Fibroblast of lung (primary cell): ENCODE data around the gene C1QTNF12. TPM values are rescaled to one million over a fixed set of nuclear protein-coding genes. Genes with fewer than 3 reads are reported as not detected.
A peak's percentile ranks its signal among the peaks of the same experiment; 100 is the strongest.

Experiments used
- DNase-seq, 2 donors: peaks; one replicate each; pipeline versions ENCODE4 v3.0.0 to v3.0.0-alpha.2; 2010; ENCODE audit warnings: low read depth in 2 of 2
- H2AFZ ChIP-seq: 2 replicates; pipeline ENCODE4 v1.5.1; 2012; ENCODE audit warnings: low read length, control low read depth, inconsistent platforms
- H3K27ac ChIP-seq: 2 replicates; pipeline ENCODE4 v1.5.1; 2011; ENCODE audit warnings: low read length, control low read depth; ENCODE audit not compliant: insufficient read depth
- H3K27me3 ChIP-seq: 2 replicates; pipeline ENCODE4 v1.5.1; 2011; ENCODE audit warnings: mild to moderate bottlenecking, low read length; ENCODE audit not compliant: control insufficient read depth, insufficient read depth
- H3K36me3 ChIP-seq: 2 replicates; pipeline ENCODE4 v1.5.1; 2011; ENCODE audit warnings: low read length; ENCODE audit not compliant: control insufficient read depth, insufficient read depth
- H3K4me1 ChIP-seq: 2 replicates; pipeline ENCODE4 v1.5.1; 2011; ENCODE audit warnings: low read length; ENCODE audit not compliant: control insufficient read depth, insufficient read depth; ENCODE audit errors: extremely low read depth
- H3K4me2 ChIP-seq: 2 replicates; pipeline ENCODE4 v1.5.1; 2011; ENCODE audit warnings: low read length, control low read depth; ENCODE audit not compliant: insufficient read depth; ENCODE audit errors: extremely low read depth
- H3K4me3 ChIP-seq, 4 experiments: fragments of 200-600 bp in 1 of 4; sonication (generic) in 1 of 4; replicated peaks in 1 of 4; 2 replicates each; pipeline ENCODE4 v1.5.1; 2011 to 2016; ENCODE audit warnings: low read length in 4 of 4, low read depth in 3 of 4, mild to moderate bottlenecking in 3 of 4, control low read depth in 2 of 4, inconsistent platforms in 1 of 4, mixed read lengths in 1 of 4; ENCODE audit not compliant: insufficient read depth in 1 of 4; ENCODE audit errors: control extremely low read depth in 1 of 4
- H3K79me2 ChIP-seq: 2 replicates; pipeline ENCODE4 v1.5.1; 2012; ENCODE audit warnings: mild to moderate bottlenecking, low read length, inconsistent platforms; ENCODE audit not compliant: control insufficient read depth, insufficient read depth
- H3K9ac ChIP-seq: 2 replicates; pipeline ENCODE4 v1.5.1; 2011; ENCODE audit warnings: mild to moderate bottlenecking, low read length, control low read depth; ENCODE audit not compliant: insufficient read depth
- H3K9me3 ChIP-seq: 2 replicates; pipeline ENCODE4 v1.5.1; 2012; ENCODE audit warnings: low read depth, low read length; ENCODE audit not compliant: control insufficient read depth, insufficient read depth
- H4K20me1 ChIP-seq: 2 replicates; pipeline ENCODE4 v1.5.1; 2011; ENCODE audit warnings: low read length; ENCODE audit not compliant: control insufficient read depth, insufficient read depth; ENCODE audit errors: extremely low read depth
- CTCF ChIP-seq, 2 donors: IDR thresholded peaks in 1 of 2; conservative IDR thresholded peaks in 1 of 2; 1 replicate in 1 of 2; 2 replicates in 1 of 2; pipeline ENCODE4 v1.5.1; 2011 to 2012; ENCODE audit warnings: low read length in 2 of 2, control low read depth in 1 of 2, inconsistent platforms in 1 of 2, low read depth in 1 of 2, mild to moderate bottlenecking in 1 of 2
- EZH2 ChIP-seq: IDR thresholded peaks from 2 replicates; pipeline ENCODE4 v1.5.1; 2012; ENCODE audit warnings: low read length, control low read depth, mild to moderate bottlenecking; ENCODE audit errors: missing control alignments
- polyA plus RNA-seq, 2 donors: library from polyadenylated mRNA; depleted of rRNA in 1 of 2; stranded (reverse) in 1 of 2; unstranded in 1 of 2; fragments of >200 nt; gene quantifications; 2 replicates each; pipeline ENCODE4 v1.2.1, GENCODE V29; 2011 to 2012; ENCODE audit warnings: missing spikeins in 1 of 2
- total RNA-seq: library from RNA; depleted of rRNA; stranded (reverse); fragments of >200 nt; gene quantifications from 2 replicates; pipeline ENCODE4 v1.2.1, GENCODE V29; 2014

C1QTNF12 gene
- total and polyA plus RNA-seq, 2 donors (not counting 1 experiment from before 2014, with no cell fraction given): 0.27 to 4.1 TPM

- Histone ChIP-seq H3K27me3 (no peaks in the 10 kb centered on the region), H3K9me3 (no peaks in the 10 kb centered on the region), H4K20me1 (no peaks in the 10 kb centered on the region), H3K36me3 (peaks cover 32% of the 10 kb centered on the region), H3K9ac (no peak overlapping the region), H3K4me1 (peaks cover 2% of the 10 kb centered on the region), H3K27ac (no peak overlapping the region), H3K79me2 (peaks cover 19% of the 10 kb centered on the region), H3K4me3 (no peak overlapping the region), H3K4me2 (no peak overlapping the region), H2AFZ (no peak overlapping the region)
- DNase-seq: no peak
- TF ChIP-seq CTCF (conservative IDR thresholded peaks at IDR 0.05 in 1 of 2, IDR thresholded peaks at IDR 0.05 in 1 of 2; ENCODE audit: low read depth in 1 of 2, low read length in 2 of 2) (no peak), EZH2 (no peak)
Observed at GRCh38 chr1:1255611-1256010, 9.1 kb upstream of the C1QTNF12 start.

GRCh38 chr1:1255078-1255477 is 8.6 kb upstream of the C1QTNF12 start:
- Histone ChIP-seq H3K4me1 (peaks cover 2% of the 10 kb centered on the region), H3K9me3 (no peaks in the 10 kb centered on the region), H3K4me2 (no peak overlapping the region), H3K27me3 (no peaks in the 10 kb centered on the region), H2AFZ (no peak overlapping the region), H3K4me3 (no peak overlapping the region), H3K9ac (no peak overlapping the region), H3K27ac (peak overlapping the region; percentile 38), H3K36me3 (peaks cover 32% of the 10 kb centered on the region), H3K79me2 (peaks cover 16% of the 10 kb centered on the region), H4K20me1 (no peaks in the 10 kb centered on the region)
- no peak for DNase-seq
- no peak for TF ChIP-seq EZH2
- TF ChIP-seq CTCF (conservative IDR thresholded peaks at IDR 0.05 in 1 of 2, IDR thresholded peaks at IDR 0.05 in 1 of 2; ENCODE audit: low read depth in 1 of 2, low read length in 2 of 2): no peak

GRCh38 chr1:1254667-1254998 is 8.1 kb upstream of the C1QTNF12 start:
- peaks cover 14% of the 10 kb centered on the region for H3K79me2 ChIP-seq
- no peak overlapping the region for H3K9ac ChIP-seq
- H3K4me3 ChIP-seq: no peak overlapping the region
- H3K4me1 ChIP-seq: peaks cover 2% of the 10 kb centered on the region
- no peak overlapping the region for H3K4me2 ChIP-seq
- TF ChIP-seq CTCF (conservative IDR thresholded peaks at IDR 0.05 in 1 of 2, IDR thresholded peaks at IDR 0.05 in 1 of 2; ENCODE audit: low read depth in 1 of 2, low read length in 2 of 2): no peak
- no peak for TF ChIP-seq EZH2
- no peaks in the 10 kb centered on the region for H3K27me3 ChIP-seq
- H3K9me3 ChIP-seq: no peaks in the 10 kb centered on the region
- H3K36me3 ChIP-seq: peaks cover 30% of the 10 kb centered on the region
- H2AFZ ChIP-seq: no peak overlapping the region
- DNase-seq: peak in 1 of 2 donors; percentile 47
- no peaks in the 10 kb centered on the region for H4K20me1 ChIP-seq
- H3K27ac ChIP-seq: no peak overlapping the region
